Keratinocyte (primary cell): ENCODE results near the gene TLCD1. TPM values are rescaled to one million over a fixed set of nuclear protein-coding genes. Genes with fewer than 3 reads are reported as not detected.
"Not testable (repeated sequence)": the region's sequence is repeated elsewhere in the genome, so short reads cannot be mapped to it uniquely, and the experiment has no call there.

Source experiments
- DNase-seq: peaks from one replicate; pipeline ENCODE4 v3.0.0-alpha.2; 2011; ENCODE audit warnings: low read depth, missing footprints, low spot score
- FAIRE-seq: peaks from 2 replicates; lab custom pipeline; 2011; peaks lifted over from hg19 to GRCh38; lab: Jason Lieb, UNC
- H2AFZ ChIP-seq: 2 replicates; pipeline ENCODE4 v1.6.0; 2012; ENCODE audit warnings: low read length, control low read depth, inconsistent platforms; ENCODE audit not compliant: control insufficient read depth
- H3K27ac ChIP-seq: 2 replicates; pipeline ENCODE4 v1.5.1; 2011; ENCODE audit warnings: low read length; ENCODE audit not compliant: control insufficient read depth, insufficient read depth
- H3K27me3 ChIP-seq: 3 replicates; pipeline ENCODE4 v1.6.0; 2011; ENCODE audit warnings: low read length; ENCODE audit not compliant: control insufficient read depth, insufficient read depth; ENCODE audit errors: extremely low read depth
- H3K36me3 ChIP-seq, 2 experiments: 2 replicates in 1 of 2; 3 replicates in 1 of 2; pipeline ENCODE4 v1.5.1; 2011; ENCODE audit warnings: low read length in 2 of 2, mild to moderate bottlenecking in 1 of 2; ENCODE audit not compliant: control insufficient read depth in 2 of 2, insufficient read depth in 2 of 2; ENCODE audit errors: extremely low read depth in 1 of 2
- H3K4me1 ChIP-seq: 3 replicates; pipeline ENCODE4 v1.5.1; 2011; ENCODE audit warnings: low read length; ENCODE audit not compliant: control insufficient read depth, insufficient read depth; ENCODE audit errors: extremely low read depth
- H3K4me2 ChIP-seq: 3 replicates; pipeline ENCODE4 v1.6.0; 2011; ENCODE audit warnings: low read depth, low read length; ENCODE audit not compliant: control insufficient read depth, insufficient read depth; ENCODE audit errors: extremely low read depth
- H3K4me3 ChIP-seq, 3 experiments: fragments of 200-600 bp in 1 of 3; sonication (generic) in 1 of 3; 2 replicates in 2 of 3; 3 replicates in 1 of 3; pipeline ENCODE4 v1.5.1; 2011 to 2016; ENCODE audit warnings: low read length in 3 of 3, mild to moderate bottlenecking in 3 of 3, control low read depth in 2 of 3, inconsistent platforms in 1 of 3, low read depth in 1 of 3, mixed read lengths in 1 of 3, mixed run types in 1 of 3, moderate library complexity in 1 of 3; ENCODE audit not compliant: control insufficient read depth in 2 of 3, insufficient read depth in 2 of 3; ENCODE audit errors: extremely low read depth in 1 of 3
- H3K79me2 ChIP-seq: 2 replicates; pipeline ENCODE4 v1.6.0; 2012; ENCODE audit warnings: low read length; ENCODE audit not compliant: control insufficient read depth, insufficient read depth
- H3K9ac ChIP-seq: 3 replicates; pipeline ENCODE4 v1.6.0; 2011; ENCODE audit warnings: low read length; ENCODE audit not compliant: control insufficient read depth, insufficient read depth; ENCODE audit errors: extremely low read depth
- H3K9me1 ChIP-seq: 3 replicates; pipeline ENCODE4 v1.6.0; 2011; ENCODE audit warnings: low read length; ENCODE audit not compliant: control insufficient read depth, insufficient read depth; ENCODE audit errors: extremely low read depth
- H3K9me3 ChIP-seq: 2 replicates; pipeline ENCODE4 v1.5.1; 2012; ENCODE audit warnings: low read depth, low read length; ENCODE audit not compliant: control insufficient read depth
- H4K20me1 ChIP-seq: 3 replicates; pipeline ENCODE4 v1.6.0; 2011; ENCODE audit warnings: low read length; ENCODE audit not compliant: control insufficient read depth, insufficient read depth; ENCODE audit errors: extremely low read depth
- CTCF ChIP-seq, 3 experiments: IDR thresholded peaks in 1 of 3; conservative IDR thresholded peaks in 1 of 3; optimal IDR thresholded peaks in 1 of 3; 2 replicates in 2 of 3; 3 replicates in 1 of 3; pipeline versions ENCODE3 to v1.5.1; 2011; ENCODE audit warnings: low read length in 3 of 3, mild to moderate bottlenecking in 3 of 3, moderate library complexity in 2 of 3, control low read depth in 1 of 3, inconsistent platforms in 1 of 3; ENCODE audit not compliant: insufficient read depth in 2 of 3; ENCODE audit errors: extremely low read depth in 1 of 3
- EZH2 ChIP-seq: IDR thresholded peaks from one replicate; pipeline ENCODE4 v1.6.1; 2012; ENCODE audit warnings: inconsistent platforms, mild to moderate bottlenecking, low read length, moderate library complexity
- dilution Hi-C: fragments of 300-500 bp; cut with MboI; formaldehyde crosslinking; loops from one replicate; pipeline ENCODE4 v1.7.0; 2020; ENCODE audit warnings: low sequenced_read_pairs; ENCODE audit not compliant: extremely low pct_ligation_motif_present
- polyA plus RNA-seq, 5 experiments: library from polyadenylated mRNA; depleted of rRNA in 3 of 5; stranded (reverse) in 3 of 5; stranded (forward) in 1 of 5; unstranded in 1 of 5; fragments of >200 nt; gene quantifications; 1 replicate in 1 of 5; 2 replicates in 3 of 5; 3 replicates in 1 of 5; pipeline versions ENCODE4 v1.2.1 to v1.2.3, GENCODE V29; 2011 to 2012; ENCODE audit warnings: missing spikeins in 2 of 5, low read depth in 1 of 5, low replicate concordance in 1 of 5

TLCD1 gene
- polyA plus RNA-seq, 1 donor (not counting 4 experiments of a cell fraction or from before 2014, with no cell fraction given), result 14.0 TPM

DNA sequence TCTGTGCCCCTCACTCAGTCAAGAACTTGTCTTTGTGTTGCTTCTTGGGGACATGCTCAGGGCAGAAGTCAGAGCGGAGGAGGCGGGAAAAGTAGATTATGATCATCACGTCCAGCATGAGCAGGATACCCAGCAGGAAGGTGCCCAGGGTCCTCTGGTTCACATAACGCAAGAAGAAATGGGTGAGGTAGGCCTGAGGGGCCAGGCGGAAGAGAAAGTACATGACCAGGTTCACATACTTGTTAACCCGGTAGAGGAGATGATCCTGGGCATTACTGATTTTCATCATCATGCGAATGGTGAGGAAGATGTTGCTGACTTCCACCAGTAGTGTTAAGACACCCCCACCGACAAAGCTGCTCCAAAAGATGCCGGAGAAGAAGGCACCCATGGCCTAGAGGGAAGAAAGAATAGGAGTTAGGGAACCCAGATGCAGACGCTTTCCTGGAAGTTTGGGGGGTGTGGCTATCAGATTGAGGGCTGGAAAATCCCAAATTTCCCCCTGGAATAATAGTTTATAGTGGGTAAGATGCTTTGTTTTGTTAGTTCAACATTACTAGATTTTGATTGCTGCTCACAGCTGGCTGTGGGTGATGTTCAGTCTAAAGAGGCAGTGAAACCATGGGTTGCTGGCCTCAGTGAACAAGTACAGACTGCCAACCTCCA is 1.4 kb downstream of the TLCD1 start:
- Histone ChIP-seq H3K27me3 (no peaks in the 10 kb centered on the region), H3K9ac (peak overlapping the region; percentile 98), H2AFZ (no peak overlapping the region), H4K20me1 (peaks cover 28% of the 10 kb centered on the region), H3K9me3 (no peaks in the 10 kb centered on the region), H3K79me2 (peaks cover 37% of the 10 kb centered on the region), H3K4me3 (peak overlapping the region in 1 of 3 experiments; percentile 68), H3K36me3 (peaks cover 22 to 41% of the 10 kb centered on the region in 2 experiments), H3K27ac (peak overlapping the region; percentile 82), H3K9me1 (no peaks in the 10 kb centered on the region), H3K4me2 (peak overlapping the region; percentile 85), H3K4me1 (peaks cover 53% of the 10 kb centered on the region)
- TF ChIP-seq EZH2, result no peak
- no peak for TF ChIP-seq CTCF (optimal IDR thresholded peaks at IDR 0.05 in 1 of 3, IDR thresholded peaks at IDR 0.05 in 1 of 3, conservative IDR thresholded peaks at IDR 0.05 in 1 of 3; ENCODE audit: extremely low read depth in 1 of 3, insufficient read depth in 2 of 3, low read length in 3 of 3)
- dilution Hi-C loops, result no loop called here
- no peak for FAIRE-seq
- DNase-seq, result no peak

DNA sequence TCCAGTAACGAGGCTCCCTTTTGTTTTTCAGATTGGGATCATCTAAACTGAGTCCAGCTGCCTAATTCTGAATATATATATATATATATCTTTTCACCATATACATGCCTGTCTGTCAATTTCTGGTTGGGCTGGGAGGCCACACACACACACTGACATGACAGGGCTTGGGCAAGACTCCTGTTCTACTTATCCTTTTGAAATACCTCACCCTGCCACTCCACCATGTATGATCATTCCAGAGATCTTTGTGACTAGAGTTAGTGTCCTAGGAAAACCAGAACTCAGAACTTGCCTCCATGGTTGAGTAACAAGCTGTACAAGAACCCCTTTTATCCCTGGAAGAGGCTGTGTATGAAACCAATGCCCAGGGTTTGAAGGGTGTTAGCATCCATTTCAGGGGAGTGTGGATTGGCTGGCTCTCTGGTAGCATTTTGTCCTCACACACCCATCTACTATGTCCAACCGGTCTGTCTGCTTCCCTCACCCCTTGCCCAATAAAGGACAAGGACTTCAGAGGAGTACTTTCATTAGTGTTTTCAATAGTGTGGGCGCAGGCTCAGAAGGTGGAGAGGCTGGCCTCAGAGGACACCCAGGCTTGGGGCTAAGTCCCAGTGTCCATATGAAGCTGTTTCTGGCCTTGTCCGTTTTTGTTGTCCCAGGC is 2.1 kb downstream of the TLCD1 start:
- H3K27me3 ChIP-seq, H3K9me3 ChIP-seq, H2AFZ ChIP-seq, H3K4me3 ChIP-seq, DNase-seq, H3K9ac ChIP-seq, H3K27ac ChIP-seq, H3K9me1 ChIP-seq, dilution Hi-C loops, FAIRE-seq: not testable (repeated sequence)
- peak overlapping the region; percentile 0 for H3K4me2 ChIP-seq
- peaks cover 22 to 41% of the 10 kb centered on the region in 2 experiments for H3K36me3 ChIP-seq
- peaks cover 28% of the 10 kb centered on the region for H4K20me1 ChIP-seq
- H3K79me2 ChIP-seq, result peaks cover 37% of the 10 kb centered on the region
- H3K4me1 ChIP-seq, result peaks cover 52% of the 10 kb centered on the region
